Activated CD4-positive, alpha-beta T cell treated with anti-CD3 and anti-CD28 coated beads, Interleukin-2, Interleukin-6, amounts not matched to agents 100 ng/mL and 50 ng/mL, durations not matched to agents 16 hours and 8 hours (primary cell): ENCODE results near the gene SMIM7.
"Not testable (repeated sequence)": the region's sequence is repeated elsewhere in the genome, so short reads cannot be mapped to it uniquely, and the experiment has no call there.

Source experiments
- DNase-seq: peaks from one replicate; pipeline ENCODE4 v3.0.0-alpha.2; 2020

The SMIM7 gene

GRCh38 chr19:16659832-16660708 lies at the start of gene SMIM7:
Gene SMIM7 (minus strand): TSS chr19:16660144. CDS start chr19:16660110, 34 bp downstream.
- DNase-seq, result peak; percentile 99

DNA sequence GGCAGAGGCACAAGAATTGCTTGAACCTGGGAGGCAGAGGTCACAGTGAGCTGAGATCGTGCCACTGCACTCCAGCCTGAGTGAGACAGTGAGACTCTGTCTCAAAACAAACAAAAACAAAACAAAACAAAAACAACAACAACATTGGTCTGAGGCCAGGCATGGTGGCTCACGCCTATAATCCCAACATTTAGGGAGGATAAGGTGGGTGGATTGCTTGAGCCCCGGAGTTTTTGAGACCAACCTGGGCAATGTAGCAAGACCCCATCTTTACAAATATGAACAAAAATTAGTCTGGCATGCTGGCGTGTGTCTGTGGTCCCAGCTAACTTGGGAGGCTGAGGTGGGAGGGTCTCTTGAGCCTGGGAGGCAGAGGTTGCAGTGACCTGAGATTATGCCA lies 43.7 kb upstream of the SMIM7 start:
- DNase-seq, result no peak

GRCh38 chr19:16702123-16702522 lies 42.2 kb upstream of the SMIM7 start:
- DNase-seq, result no peak

DNA sequence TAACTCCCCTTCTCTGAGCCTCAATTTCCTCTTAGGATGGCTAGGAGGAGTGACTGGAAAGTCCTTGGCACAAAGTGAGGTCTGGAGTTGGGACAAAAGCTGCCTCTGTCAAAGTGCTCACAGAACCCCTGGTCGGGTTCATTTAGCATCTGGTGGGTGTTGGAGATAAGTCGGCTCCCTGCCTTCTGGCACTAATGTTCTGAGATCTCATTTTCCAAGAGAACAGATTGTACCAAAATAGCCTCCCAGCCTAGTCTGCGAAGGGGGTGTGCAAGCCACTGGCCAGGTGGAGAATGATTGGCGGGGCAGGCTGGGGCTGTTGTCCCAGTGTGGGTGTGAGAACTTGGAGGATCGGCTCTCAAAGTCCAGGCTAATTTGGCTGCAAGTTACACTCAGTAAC lies 39.0 kb upstream of the SMIM7 start:
- DNase-seq, result no peak

- no peak for DNase-seq
Observed at GRCh38 chr19:16688084-16688483, 28.1 kb upstream of the SMIM7 start.

- no peak for DNase-seq
Observed at GRCh38 chr19:16684216-16684615, 24.3 kb upstream of the SMIM7 start.

DNA sequence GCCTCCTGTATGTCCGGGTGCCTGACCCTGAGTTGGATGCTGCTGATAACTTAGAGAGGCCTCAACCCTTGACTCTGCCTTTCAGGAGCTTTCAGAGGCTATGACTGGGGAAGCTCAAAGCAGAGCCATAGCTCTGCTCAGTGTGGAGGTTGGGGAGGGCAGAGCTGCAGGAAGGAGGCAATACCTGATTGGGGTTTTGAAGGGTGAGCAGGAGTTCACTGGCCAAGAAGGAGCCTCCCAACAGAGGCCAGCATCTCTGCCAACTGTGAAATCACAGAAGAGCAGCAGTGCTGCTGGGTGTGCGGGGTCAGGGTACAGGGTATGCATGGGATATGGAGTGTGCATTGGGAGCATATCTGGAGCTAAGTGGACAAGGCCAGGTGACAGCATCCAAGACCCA lies 22.6 kb upstream of the SMIM7 start:
- DNase-seq, result no peak

DNA sequence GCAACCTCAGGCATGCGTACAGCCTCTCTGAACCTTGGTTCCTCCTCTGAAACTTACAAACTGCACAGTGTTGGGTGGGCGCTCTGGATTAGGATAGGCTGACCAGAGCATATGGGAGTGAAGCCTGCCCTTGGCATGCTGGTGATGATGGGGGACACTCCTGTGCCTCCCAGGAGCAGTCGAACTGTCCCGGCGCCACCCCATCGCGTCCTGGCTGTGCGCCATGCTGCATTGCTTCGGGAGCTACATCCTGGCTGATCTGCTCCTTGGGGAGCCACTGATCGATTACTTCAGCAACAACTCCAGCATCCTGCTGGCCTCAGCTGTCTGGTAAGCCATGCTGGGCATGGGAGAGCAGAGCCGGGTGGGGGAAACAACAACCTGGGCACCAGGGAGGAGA lies 19.9 kb upstream of the SMIM7 start:
- DNase-seq, result no peak

DNA sequence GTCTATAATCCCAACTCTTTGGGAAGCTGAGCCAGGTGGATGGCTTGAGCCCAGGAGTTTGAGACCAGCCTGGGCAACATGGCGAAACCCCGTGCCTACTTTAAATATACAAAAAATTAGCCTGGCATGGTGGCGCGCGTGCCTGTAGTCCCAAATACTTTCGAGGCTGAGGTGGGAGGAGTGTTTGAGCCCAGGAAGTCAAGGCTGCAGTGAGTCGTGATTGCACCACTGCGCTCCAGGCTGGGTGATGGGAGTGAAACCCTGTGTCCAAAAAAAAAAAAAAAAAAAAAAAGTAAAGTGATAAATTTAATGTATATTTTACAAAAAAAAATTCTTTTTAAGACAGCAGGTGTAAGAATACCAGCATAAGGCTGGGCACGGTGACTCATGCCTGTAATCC lies 18.6 kb upstream of the SMIM7 start:
- DNase-seq, result no peak

DNA sequence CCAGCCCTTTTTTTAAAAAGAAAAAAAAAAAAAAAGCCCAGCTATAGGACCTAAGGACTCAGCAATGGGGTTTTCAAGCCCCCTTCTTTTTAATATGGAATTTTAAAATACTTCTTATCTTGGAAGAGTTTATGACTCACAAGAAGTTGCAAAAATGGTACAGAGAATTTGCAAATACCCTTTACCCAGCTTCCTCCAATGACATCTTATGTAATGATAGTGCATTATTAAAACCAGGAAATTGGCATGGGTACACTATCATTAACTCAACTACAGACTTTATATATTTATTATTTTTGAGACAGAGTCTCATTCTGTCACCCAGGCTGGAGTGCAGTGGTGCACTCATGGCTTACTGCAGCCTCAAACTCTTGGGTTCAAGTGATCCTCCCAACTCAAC lies 17.1 kb upstream of the SMIM7 start:
- no peak for DNase-seq

- no peak for DNase-seq
Observed at GRCh38 chr19:16676101-16676798, 16.3 kb upstream of the SMIM7 start.

DNA sequence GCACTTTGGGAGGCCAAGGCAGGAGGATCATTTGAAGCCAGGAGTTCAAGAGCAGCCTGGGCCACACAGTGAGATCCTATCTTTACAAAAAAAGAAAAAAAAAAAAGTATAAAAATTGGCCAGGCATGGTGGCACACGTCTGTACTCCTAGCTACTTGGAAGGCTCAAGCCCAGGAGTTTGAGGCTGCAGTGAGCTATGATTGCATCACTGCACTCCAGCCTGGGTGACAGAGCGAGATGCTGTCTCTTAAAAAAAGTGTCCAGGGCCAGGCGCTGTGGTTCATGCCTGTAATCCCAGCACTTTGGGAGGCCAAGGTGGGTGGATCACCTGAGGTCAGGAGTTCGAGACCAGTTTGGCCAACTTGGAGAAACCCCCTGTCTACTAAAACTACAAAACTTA lies 13.9 kb upstream of the SMIM7 start:
- DNase-seq, result not testable (repeated sequence)

DNA sequence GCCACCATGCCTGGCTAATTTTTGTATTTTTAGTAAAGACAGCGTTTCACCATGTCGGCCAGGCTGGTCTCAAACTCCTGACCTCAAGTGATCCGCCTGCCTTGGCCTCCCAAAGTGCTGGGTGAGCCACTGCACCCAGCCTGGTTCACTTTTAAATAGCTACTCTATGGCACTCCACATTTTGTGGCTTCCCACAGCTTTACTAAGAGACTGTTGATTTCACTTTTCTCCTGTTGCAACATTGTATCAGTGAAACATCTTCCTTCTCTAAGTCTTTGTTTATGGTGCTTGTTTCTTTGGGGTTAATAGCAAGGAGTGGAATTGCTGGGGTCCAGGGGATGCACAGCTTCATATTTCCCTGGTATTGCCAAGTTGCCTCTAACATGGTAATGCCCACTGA lies 13.3 kb upstream of the SMIM7 start:
- no peak for DNase-seq

DNA sequence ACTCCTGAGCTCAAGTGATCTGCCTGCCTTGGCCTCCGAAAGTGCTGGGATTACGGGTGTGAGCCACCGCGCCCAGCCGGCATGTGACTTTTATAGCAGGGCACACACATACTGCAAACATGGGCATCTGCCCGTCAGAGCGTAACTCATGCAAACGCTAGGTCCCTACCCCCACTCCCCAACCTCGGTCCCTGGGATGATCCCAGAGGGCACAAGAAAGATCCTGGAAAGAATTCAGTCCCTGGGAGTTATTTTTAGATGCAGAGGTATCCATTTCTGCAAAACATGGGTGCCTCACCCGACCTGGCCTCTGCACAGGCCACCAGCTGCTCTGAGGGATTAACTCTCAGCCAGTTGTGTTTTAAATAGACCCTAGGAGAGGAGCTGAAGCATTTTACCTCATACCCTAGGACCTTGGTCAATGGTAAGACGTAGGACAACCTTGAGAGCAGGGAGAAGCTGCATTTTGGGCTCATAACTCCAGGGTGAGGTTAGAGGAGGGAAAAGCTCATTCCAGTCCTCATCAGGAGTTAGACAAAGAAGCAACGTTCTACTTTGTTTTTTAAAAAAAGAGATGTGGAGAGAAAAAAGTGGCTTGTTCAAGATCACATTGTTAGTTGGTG lies 11.8 kb upstream of the SMIM7 start:
- DNase-seq, result no peak

DNA sequence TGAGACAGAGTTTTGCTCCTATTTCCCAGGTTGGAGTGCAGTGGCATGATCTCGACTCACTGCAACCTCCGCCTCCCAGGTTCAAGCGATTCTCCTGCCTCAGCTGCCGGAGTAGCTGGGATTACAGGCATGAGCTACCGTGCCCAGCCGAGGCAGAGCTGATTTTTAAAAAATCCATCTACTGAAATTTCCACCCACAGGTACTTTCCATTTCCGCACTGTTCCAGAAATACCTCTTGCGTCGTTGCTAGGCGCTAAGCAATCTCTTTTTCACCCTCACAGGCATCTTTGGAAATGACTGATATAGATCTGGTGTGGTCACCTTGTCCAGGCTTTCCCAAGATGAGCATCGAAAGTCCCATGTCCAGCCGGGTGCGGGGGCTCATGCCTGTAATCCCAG lies 10.3 kb upstream of the SMIM7 start:
- no peak for DNase-seq

DNA sequence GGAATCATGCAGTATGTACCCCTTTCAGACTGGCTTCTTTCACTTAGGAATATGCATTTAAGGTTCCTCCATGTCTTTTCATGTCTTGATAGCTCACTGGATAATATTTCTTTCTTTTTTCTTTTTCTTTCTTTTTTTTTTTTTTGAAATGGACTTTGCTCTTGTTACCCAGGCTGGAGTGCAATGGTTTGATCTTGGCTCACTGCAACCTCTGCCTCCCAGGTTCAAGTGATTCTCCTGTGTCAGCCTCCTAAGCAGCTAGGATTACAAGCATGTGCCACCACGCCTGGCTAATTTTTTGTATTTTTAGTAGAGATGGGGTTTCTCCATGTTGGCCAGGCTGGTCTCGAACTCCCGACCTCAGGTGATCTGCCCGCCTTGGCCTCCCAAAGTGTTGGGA lies 8.8 kb upstream of the SMIM7 start:
- DNase-seq, result not testable (repeated sequence)

- DNase-seq, result no peak
Observed at GRCh38 chr19:16668176-16668575, 8.2 kb upstream of the SMIM7 start.

- DNase-seq, result no peak
Observed at GRCh38 chr19:16661480-16662034, 1.6 kb upstream of the SMIM7 start.

- DNase-seq, result peak; percentile 32
Observed at GRCh38 chr19:16660763-16661479, 977 bp upstream of the SMIM7 start, which contains the start of gene TMEM38A. Gene TMEM38A (plus strand): TSS chr19:16661139. CDS start chr19:16661218, 79 bp downstream.

GRCh38 chr19:16659464-16659831 lies 496 bp downstream of the SMIM7 start:
- DNase-seq, result no peak

GRCh38 chr19:16657384-16657783 lies 2.6 kb downstream of the SMIM7 start:
- no peak for DNase-seq

DNA sequence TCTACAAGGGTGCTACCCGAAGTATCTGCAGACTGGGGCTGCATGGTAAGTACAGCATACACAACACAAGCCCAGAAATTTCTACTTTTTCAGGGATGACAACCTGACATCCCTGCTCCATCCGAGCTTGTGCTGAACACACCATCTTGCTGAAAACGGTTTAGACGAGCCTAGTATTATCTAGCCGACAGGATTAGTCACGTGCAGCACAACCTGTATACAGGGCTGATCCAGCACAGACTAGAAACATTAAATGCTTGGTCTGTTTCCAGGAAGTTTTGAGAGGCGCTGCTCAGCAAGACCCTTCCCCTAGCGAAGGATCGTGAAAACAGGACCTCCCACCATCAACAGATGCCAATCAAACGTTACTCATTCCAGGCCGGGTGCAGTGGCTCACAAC lies 4.2 kb downstream of the SMIM7 start:
- no peak for DNase-seq

DNA sequence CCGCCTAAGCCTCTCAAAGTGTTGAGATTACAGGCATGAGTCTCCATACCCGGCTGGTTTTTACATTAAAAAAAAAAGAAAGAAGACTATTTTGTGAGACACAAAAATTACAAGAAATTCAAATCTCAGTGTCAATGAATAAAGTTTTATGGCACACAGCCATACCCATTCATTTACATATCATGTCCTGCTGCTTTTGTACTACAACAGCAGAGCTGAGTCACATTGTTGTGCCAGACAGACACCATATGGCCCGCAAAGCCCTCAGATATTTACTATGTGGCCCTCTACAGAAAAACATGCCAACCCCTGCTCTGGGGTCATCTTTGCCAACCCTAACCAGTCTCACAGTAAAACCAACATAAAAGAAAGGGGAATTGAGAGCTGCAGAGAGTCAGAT lies 5.3 kb downstream of the SMIM7 start:
- DNase-seq, result no peak
